Epithelial cell of esophagus (primary cell): ENCODE measurements around the gene EBF3.

Experiments used
- DNase-seq: peaks from one replicate; pipeline ENCODE4 v3.0.0; 2010; ENCODE audit warnings: low read depth
- H3K4me3 ChIP-seq: 2 replicates; pipeline ENCODE4 v1.5.1; 2011; ENCODE audit warnings: mild to moderate bottlenecking, low read length, control low read depth
- TF ChIP-seq, protein P1 (sequence below): IDR thresholded peaks from 2 replicates; pipeline ENCODE4 v1.5.1; 2011; ENCODE audit warnings: low read depth, mild to moderate bottlenecking, low read length, control low read depth, inconsistent platforms; ENCODE audit not compliant: insufficient read depth; ENCODE audit errors: missing control alignments

EBF3 gene

DNA sequence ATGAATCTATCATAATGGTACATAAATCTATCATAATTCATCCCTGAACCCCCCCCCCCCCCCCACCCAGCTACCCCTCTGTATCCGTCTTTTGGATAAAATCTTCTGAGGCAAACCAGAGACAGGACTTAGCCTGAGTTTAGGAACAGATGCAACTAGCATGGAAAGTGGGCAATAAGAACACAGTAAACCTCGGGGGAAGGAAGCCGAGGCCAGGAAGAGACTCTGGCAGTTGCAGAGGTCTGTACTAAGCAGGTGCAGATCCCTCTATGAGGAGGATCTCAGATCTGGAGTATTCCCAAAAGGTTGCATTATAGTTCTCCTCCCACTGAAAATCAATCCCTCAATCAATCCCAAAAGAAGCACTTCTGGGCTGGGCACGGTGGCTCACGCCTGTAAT, 87.2 kb downstream of the EBF3 start:
- DNase-seq: no peak
- TF ChIP-seq, protein P1, sequence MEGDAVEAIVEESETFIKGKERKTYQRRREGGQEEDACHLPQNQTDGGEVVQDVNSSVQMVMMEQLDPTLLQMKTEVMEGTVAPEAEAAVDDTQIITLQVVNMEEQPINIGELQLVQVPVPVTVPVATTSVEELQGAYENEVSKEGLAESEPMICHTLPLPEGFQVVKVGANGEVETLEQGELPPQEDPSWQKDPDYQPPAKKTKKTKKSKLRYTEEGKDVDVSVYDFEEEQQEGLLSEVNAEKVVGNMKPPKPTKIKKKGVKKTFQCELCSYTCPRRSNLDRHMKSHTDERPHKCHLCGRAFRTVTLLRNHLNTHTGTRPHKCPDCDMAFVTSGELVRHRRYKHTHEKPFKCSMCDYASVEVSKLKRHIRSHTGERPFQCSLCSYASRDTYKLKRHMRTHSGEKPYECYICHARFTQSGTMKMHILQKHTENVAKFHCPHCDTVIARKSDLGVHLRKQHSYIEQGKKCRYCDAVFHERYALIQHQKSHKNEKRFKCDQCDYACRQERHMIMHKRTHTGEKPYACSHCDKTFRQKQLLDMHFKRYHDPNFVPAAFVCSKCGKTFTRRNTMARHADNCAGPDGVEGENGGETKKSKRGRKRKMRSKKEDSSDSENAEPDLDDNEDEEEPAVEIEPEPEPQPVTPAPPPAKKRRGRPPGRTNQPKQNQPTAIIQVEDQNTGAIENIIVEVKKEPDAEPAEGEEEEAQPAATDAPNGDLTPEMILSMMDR: no peak
- H3K4me3 ChIP-seq: no peak overlapping the region

DNA sequence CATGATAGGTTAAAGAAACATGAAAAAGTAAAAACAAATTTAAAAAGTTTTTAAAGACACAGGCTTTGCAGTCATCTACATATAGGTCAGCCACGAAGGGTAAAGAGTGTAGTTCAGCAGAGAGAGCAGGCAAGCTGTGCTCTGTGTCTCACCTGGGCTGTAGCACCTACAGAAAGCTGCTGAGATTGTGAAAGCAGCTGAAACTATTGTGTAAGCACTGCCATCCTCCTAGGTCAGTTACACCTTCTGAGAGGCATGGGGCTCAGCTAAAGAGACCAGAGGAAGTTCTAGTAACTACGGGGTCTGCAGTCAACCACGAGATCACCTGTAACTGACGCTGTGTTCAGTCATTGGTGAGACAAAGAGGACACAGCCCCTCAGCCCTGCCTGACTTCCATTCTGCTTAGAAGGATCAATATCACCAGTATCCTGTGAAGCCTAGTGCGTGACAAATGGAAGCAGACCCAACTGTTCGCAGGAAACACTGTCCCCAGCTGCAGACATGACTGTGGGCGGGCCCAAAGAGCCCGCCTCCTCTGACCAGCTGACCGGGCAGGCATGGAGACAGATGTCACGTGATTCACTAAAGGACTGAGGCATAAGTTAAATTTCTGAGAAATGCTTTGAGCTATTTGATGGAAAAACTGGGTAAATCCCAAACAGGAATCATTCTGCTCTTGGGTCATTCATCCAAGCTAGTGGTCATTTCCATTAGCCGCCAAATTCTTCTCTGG, 87.9 kb downstream of the EBF3 start:
- H3K4me3 ChIP-seq: no peak overlapping the region
- TF ChIP-seq, protein P1: no peak
- no peak for DNase-seq

DNA sequence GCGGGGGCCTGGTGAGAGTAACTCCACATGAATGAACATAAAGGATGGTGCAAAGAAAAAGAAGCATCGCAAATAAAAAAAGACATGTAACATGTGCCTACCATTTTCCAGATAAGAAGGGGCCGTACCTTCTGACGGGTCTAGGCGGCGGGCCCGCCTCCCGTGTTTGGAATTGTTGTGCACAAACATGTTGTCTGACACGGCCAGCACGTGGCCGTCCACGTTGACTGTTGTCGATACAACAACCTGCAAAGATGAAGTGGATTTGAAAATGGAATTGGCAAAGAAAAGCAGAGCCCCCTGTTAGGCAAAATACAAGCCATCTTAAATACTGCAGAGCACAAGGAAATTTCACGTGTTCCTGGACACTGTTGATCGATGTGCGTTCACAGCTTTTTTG, 90.7 kb downstream of the EBF3 start:
- TF ChIP-seq, protein P1: no peak
- no peak overlapping the region for H3K4me3 ChIP-seq
- no peak for DNase-seq

DNA sequence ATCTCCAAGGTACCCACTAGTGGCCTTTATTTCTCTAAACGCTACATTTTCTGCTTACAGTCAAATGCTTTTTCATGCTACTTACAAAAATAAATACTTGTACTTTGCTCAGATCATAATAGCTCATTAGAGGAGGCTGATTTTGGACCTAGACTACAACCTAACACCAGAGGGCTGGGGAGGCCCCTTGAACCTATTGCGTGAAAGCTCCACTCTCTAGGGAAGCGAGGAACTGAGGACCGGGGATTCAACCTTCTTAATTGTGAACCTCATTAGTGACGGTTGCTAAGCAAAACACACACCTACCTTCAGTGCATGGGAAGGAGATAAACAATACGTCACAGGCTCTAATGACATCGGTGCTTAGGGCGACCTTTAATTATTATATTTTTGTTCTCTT, 92.1 kb downstream of the EBF3 start:
- no peak for DNase-seq
- TF ChIP-seq, protein P1: no peak
- no peak overlapping the region for H3K4me3 ChIP-seq

DNA sequence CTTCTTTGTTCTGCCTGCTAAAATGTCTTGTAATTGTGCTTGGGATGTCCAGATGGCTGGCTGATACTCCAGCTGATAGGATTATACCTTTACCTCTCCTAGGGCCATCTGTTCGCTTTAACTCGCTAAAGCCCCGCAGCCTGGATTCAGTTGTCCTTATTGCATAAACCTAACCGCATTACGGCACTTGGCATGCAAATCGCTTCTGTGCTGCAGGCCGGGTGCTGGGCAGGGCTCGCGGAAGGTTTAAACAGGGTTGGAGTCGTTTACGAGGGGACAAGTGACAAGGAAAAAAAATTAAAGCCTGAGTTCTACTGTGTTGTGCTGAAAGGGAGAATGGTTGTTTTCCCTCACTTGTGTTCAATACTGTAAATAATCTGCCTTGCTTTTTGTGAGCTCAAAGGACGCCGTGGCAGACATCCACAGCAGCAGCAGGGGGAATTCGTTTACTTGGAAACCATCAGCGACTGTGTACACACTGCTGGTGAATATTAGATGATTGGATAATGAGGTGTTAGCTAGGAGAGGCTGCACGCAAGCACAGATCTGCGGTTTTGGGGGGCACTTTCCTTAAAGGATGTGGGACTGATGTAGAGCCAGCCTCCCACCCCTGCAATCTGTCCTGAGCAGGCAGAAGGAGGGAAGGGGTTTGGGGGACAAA, 93.0 kb downstream of the EBF3 start:
- TF ChIP-seq, protein P1: no peak
- no peak overlapping the region for H3K4me3 ChIP-seq

DNA sequence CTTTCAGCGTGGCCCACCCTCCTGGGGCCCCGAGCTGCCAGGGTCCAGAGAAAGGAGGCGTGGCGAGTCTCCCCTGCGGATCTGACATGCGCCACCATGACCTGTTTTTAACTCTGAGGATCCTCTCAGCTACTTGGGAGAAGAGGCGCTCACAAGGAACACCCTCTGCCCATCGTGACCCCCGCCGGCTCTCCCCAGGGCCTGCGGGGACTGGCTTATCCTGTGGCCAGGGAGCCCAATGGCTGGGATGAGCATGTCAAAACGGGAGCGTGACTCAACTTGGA, 93.7 kb downstream of the EBF3 start:
- no peak for DNase-seq
- TF ChIP-seq, protein P1: no peak
- no peak overlapping the region for H3K4me3 ChIP-seq

More for the DNA sequence above, 93.0 kb downstream of the EBF3 start:
- no peak for DNase-seq
